GM18519 (cell line): ENCODE results near the gene IFRD2.
A peak's percentile ranks its signal among the peaks of the same experiment; 100 is the strongest.
"Not testable (repeated sequence)": the region's sequence is repeated elsewhere in the genome, so short reads cannot be mapped to it uniquely, and the experiment has no call there.

Experiments
- ATAC-seq: cut with Tn5 transposase; IDR thresholded peaks from one replicate; pipeline ENCODE4 v1.9.1; 2021; ENCODE audit warnings: mild to moderate bottlenecking, moderate library complexity; ENCODE audit not compliant: unreplicated experiment, low FRiP score

IFRD2 gene

GRCh38 chr3:50268703-50269451 lies 23.4 kb downstream of the IFRD2 start, which contains the start of gene SEMA3B:
Gene SEMA3B, plus strand, starts transcription at chr3:50269147. Its CDS starts 94 bp downstream, at chr3:50269241.
- ATAC-seq, result no peak

DNA sequence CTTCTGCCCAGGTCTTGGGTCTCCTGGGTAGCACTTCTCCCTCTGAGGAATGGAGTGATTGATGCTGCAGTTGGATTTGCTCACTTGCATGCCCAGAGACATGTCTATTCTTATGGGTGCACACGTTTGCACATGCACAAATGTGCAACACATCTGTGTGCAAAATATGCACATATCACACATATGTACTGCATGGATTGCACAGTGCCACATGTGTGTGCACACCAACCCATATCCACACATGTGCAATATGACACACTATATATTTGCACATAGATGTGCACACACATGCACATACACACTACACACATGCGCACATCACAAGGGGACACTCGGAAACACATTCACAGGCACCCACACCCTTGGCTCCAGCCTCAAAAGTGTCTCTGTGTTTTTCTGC lies 24.0 kb downstream of the IFRD2 start:
- no peak for ATAC-seq

DNA sequence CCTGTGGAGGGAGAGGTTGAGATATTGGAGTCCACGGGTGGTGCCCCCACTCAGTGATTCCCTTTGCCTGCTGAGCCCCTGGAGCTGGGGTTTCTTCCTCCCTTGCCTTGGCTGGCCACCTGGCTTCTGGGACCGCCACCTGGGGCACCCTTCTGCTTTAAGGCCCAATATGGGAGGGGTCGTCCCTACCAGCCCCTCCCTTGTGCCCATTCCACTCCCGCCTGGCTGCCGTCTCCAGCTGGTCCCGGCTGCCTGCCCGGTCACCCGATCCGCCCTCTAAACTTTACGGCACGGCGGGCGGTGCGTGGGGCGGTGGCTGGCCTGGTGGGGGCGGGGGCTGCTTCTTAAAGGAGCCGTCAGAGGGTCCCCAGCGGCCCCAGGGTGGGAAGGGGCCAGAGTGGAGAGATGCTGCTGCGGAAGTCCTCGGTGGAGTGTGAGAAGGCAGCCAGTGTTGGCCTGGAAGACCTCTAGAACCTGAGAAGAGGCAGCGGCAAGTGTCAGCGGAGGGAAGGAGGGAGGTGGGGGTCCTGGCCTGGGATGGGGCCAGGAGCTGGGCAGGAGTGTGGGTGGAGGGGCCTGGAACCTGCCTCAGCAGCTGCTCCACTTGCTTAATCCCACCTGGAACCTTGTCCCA lies 24.8 kb downstream of the IFRD2 start:
- no peak for ATAC-seq

DNA sequence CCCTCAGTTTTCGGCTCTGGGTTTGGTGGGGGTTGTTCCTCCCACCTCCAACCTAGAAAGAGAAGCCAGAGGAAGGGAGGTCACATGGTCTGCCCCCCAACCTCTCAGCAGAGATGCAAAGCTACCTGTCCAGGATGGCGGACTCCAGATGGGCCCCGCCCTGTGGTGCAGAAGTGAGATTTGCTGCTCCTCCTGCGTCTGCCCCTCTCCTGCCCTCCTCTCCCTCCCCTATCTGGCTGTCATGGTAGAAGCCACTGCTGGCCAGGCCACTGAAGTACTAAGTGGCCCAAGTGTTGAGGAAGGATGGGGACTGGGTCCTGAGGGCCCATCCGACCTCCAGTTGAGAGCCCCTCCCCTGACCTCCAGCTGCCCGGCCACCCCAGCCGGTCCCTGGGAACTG lies 25.4 kb downstream of the IFRD2 start:
- ATAC-seq, result no peak

GRCh38 chr3:50266017-50266416 lies 26.2 kb downstream of the IFRD2 start:
- ATAC-seq, result no peak

DNA sequence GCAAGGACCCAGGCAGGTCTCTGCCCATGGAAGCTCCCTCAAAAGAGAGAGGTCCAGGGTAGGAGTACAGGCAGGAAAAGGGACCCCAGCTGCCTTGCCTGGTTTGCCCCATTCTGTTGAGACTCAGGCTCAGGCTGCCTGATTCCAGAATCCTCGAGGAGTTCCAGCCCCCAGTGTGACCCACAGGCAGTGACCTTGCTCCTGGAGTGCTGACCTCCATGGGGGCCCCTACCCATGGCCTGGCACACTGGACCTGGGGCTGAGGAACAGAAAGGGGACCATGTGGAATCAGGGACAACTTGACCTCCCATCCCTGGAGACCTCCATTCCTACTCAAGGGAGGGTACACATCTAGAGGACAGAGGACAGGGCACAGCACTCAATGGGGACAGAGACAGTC lies 26.7 kb downstream of the IFRD2 start:
- ATAC-seq, result no peak

GRCh38 chr3:50264964-50265485 lies 27.2 kb downstream of the IFRD2 start:
- ATAC-seq, result no peak

DNA sequence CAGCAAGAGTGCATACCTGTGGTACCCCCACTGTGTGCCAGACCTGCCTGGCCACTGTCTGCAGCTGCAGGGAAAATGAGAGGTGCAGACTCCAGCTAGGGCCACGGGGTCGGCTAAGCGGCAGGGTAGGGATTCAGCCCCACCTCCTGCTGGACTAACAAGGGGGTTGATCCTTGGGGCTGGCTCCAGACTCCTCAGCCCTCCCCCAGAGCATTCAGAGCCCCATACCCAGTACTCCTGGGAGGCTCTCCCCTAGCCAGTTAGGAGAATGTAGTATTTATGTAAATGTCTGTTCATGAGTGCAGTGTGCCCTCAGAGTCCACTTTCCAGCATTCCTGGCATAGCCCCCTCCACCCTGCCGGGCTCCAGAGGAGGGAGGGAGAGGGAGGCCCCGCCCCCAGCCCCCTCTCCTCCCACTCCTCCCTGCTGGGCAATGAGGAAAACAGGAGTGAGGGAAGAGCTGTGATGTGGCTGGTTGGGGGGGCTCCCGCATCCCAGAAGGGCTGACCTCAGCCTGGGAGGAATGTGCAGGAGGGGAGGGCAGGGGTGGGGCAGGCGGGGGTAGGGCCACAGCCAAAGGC lies 27.8 kb downstream of the IFRD2 start:
- ATAC-seq, result no peak

GRCh38 chr3:50263478-50264382 lies 28.5 kb downstream of the IFRD2 start:
- ATAC-seq, result no peak

DNA sequence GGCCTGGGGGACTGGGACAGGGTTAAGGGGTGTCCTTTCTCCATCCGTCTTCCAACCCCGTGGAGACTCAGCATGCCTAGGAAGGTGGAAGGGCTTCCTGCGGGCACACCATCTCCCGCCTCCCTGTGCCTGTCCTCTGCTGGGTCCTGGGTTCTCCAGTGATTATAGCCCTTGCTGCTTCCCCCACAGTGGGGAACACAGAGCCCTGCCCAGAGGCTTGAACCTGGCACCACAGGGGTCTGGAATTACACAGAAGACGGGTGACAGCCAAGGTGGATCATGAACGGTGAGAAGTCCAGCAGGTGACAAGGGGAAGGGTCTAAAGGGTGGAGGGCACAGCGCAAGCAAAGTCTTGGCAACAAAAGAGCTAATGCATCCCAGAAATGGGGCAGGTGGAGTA lies 29.5 kb downstream of the IFRD2 start:
- no peak for ATAC-seq

GRCh38 chr3:50262200-50262599 lies 30.0 kb downstream of the IFRD2 start:
- not testable (repeated sequence) for ATAC-seq

DNA sequence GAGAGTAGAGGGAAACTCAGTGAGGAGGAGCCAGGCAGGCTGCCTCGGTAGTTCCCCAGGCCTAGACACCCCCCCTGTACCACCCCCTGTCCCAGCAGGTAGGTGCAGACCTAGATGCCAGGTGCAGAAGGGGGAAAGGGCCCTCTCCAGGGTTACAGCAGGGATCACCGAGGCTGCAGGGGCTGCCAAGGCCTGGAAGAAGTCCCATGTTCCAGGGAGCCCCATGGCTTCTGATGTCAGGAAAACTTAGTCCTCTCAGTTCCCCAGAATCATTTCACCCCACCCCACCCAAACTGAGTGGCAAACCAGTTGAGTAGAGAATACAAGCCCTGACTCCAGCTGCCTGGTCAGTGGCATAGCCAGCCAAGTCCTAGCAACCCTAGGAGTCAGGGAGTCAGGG lies 30.7 kb downstream of the IFRD2 start:
- ATAC-seq, result no peak

DNA sequence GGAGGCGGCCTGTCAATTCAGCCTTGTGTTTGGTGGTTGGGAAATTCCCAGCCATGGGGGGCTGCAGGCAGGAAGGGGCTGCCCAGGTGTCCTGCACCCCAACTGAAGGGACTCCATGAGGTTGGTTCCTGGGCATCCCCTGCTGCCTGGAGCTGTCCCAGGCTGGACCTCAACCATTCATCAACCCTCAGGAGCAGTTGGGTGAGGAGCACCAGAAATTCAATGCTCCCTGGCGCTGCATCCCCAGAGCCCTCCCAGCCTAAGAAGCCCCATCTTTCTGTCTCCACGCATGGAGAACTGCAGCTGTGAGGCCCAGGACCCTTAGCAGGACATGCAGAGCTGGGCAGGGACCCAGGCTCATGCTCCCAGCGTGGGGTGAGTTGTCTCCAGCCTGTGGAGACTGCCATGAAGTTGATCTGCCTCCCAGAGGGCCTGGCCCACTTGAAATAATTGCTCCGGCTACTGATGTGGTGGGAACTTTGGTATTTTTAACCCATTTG lies 31.2 kb downstream of the IFRD2 start:
- no peak for ATAC-seq

- ATAC-seq, result peak; percentile 64
Observed at GRCh38 chr3:50260027-50260941, 31.9 kb downstream of the IFRD2 start.

DNA sequence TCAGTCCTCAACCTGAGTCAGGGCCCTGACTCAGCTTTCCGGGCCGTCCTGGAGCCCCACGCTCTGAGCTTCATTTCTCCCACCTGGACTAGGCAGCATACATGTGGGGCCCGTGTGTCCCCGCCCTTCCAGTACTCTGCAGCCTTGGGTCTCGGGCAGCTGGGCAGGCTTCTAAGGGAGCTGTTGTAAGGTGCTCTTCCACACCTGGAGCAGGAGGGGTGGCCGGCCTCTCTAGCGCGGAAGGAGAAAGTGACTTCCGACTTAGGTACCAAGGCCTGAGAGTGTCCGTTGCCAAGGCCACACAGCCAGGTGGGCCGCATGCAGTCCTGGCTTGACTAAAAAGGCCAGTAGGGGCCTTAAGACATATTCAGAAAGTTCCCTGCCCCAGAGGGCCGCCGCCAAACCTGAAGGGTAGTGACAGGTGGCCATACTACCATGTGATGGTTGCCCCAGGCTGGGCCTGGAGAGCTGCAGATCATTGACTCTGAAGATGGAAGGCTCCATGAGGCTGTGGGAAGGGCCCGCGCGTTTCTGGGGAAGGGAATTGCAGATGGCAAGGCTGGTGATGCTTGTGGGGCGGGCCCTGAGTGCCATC lies 32.7 kb downstream of the IFRD2 start:
- ATAC-seq, result no peak

DNA sequence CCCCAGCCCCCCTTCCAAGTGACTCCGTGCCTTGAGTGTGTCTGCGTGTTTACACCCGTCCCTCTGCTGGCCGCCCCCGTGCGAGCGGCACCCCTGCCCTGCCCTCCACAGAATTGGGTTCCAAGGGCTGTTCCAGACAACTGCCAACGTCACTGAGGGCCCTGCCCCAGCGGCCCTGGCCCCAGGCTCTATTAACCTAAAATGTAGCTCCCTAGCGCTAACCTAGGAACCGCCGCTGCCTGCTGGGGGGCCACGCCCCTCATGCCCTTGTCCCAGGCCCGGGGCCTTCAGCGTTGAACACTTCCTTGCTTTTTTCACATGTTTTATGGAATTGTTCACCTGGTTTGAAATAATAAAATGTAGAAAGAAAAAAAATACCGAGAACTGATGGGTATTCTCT lies 33.2 kb downstream of the IFRD2 start:
- ATAC-seq, result no peak

DNA sequence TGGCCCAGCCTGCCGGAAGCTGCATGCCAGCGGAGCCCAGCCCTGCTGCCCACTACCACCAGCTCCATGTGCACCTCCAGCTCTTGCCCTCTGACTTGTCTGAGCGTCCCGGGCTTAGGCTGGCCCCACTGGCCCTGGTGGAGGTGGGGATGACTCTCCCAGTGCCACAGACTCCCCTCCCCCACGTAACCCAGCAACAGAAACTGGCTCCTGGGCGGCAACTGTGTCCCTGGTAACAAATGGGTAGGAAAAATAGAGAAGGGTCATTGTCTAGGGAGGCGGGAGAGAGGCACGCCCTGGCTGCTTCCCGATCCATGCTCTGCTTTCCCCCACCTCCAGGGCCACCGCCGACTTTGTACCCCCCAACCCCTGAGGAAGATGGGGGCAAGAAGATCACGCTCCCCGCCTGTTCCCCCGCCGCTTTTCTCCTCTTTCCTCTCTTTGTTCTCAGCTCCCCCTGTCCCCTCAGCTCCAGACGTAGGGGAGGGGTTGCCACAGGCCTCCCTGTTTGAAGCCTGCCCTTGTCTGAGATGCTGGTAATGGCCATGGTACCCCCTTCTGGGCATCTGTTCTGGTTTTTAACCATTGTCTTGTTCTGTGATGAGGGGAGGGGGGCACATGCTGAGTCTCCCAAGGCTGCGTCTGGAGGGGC lies 34.1 kb downstream of the IFRD2 start:
- no peak for ATAC-seq
